Measurements from ENCODE around the gene MKI67. TPM values are rescaled to one million over a fixed set of nuclear protein-coding genes. Genes with fewer than 3 reads are reported as not detected.

The MKI67 gene
- total and polyA plus RNA-seq, 9 of the 15 experiments (the other 6 are each of a cell fraction or from before 2014, with no cell fraction given) = 11.8 to 86.5 (median 36.0) TPM

DNA sequence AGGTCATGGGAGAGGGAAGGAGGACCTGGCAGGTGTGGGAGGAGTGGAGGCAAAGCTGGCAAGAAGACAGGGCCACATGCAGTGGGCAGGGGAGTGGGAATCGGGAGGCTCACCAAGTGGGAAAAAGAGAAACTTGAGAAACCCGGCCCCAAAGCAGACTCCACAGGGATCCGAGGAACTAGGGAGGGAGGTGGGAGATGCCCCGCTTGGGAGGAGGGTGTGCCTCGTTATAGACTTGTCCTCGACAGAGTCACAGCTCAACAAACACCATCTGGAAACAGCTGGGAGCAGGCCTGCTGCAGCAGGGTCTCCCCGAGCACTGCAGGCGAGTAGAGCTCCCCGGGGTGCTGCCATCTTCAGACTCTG lies 54.8 kb downstream of the MKI67 start:
- no peak for DNase-seq (ENCODE audit: extremely low read depth in 1 of 4, low spot score in 3 of 4)
- no peak for ATAC-seq

More for the DNA sequence above, 54.8 kb downstream of the MKI67 start:
- Histone ChIP-seq H3K79me2 (ENCODE audit: control insufficient read depth, insufficient read depth, low read length) (no peaks in the 10 kb centered on the region), H3K27ac (ENCODE audit: extremely low read depth, low read depth, low read length) (no peak overlapping the region), H3K4me1 (replicated peaks in 1 of 2; ENCODE audit: control insufficient read depth in 2 of 2, insufficient read depth in 2 of 2, low read length in 2 of 2) (peaks cover 0 to 5% of the 10 kb centered on the region in 2 experiments; a peak in 2 of 5 replicates), H3K9ac (ENCODE audit: insufficient read depth in 1 of 2, low read depth in 2 of 2, low read length in 2 of 2) (no peak overlapping the region), H3K9me3 (replicated peaks; ENCODE audit: control insufficient read depth, insufficient read depth, low read depth, low read length) (no peaks in the 10 kb centered on the region), H3K27me3 (ENCODE audit: control insufficient read depth in 2 of 2, insufficient read depth in 2 of 2, low read length in 2 of 2) (peaks cover 3 to 29% of the 10 kb centered on the region in 2 experiments; a peak in 4 of 5 replicates), H3K4me3 (no peak overlapping the region), H2AFZ (ENCODE audit: low read depth, low read length) (no peak overlapping the region), H3K36me3 (ENCODE audit: control insufficient read depth, insufficient read depth, low read length) (no peaks in the 10 kb centered on the region; the same call in 2 of the 3 replicates), H4K20me1 (replicated peaks; ENCODE audit: control insufficient read depth, insufficient read depth, low read length) (no peaks in the 10 kb centered on the region), H3K9me1 (ENCODE audit: control insufficient read depth, insufficient read depth, low read length) (no peaks in the 10 kb centered on the region), H3K4me2 (ENCODE audit: insufficient read depth, low read length) (no peak overlapping the region)
- in situ Hi-C loops (cut with MboI) = no loop called here
- BruUV-seq (replicated peaks) = no TSS peak
- TF ChIP-seq, protein P1, sequence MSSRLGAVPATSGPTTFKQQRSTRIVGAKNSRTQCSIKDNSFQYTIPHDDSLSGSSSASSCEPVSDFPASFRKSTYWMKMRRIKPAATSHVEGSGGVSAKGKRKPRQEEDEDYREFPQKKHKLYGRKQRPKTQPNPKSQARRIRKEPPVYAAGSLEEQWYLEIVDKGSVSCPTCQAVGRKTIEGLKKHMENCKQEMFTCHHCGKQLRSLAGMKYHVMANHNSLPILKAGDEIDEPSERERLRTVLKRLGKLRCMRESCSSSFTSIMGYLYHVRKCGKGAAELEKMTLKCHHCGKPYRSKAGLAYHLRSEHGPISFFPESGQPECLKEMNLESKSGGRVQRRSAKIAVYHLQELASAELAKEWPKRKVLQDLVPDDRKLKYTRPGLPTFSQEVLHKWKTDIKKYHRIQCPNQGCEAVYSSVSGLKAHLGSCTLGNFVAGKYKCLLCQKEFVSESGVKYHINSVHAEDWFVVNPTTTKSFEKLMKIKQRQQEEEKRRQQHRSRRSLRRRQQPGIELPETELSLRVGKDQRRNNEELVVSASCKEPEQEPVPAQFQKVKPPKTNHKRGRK (tag; IDR thresholded peaks at IDR 0.05) = no peak
- TF ChIP-seq, protein P2, sequence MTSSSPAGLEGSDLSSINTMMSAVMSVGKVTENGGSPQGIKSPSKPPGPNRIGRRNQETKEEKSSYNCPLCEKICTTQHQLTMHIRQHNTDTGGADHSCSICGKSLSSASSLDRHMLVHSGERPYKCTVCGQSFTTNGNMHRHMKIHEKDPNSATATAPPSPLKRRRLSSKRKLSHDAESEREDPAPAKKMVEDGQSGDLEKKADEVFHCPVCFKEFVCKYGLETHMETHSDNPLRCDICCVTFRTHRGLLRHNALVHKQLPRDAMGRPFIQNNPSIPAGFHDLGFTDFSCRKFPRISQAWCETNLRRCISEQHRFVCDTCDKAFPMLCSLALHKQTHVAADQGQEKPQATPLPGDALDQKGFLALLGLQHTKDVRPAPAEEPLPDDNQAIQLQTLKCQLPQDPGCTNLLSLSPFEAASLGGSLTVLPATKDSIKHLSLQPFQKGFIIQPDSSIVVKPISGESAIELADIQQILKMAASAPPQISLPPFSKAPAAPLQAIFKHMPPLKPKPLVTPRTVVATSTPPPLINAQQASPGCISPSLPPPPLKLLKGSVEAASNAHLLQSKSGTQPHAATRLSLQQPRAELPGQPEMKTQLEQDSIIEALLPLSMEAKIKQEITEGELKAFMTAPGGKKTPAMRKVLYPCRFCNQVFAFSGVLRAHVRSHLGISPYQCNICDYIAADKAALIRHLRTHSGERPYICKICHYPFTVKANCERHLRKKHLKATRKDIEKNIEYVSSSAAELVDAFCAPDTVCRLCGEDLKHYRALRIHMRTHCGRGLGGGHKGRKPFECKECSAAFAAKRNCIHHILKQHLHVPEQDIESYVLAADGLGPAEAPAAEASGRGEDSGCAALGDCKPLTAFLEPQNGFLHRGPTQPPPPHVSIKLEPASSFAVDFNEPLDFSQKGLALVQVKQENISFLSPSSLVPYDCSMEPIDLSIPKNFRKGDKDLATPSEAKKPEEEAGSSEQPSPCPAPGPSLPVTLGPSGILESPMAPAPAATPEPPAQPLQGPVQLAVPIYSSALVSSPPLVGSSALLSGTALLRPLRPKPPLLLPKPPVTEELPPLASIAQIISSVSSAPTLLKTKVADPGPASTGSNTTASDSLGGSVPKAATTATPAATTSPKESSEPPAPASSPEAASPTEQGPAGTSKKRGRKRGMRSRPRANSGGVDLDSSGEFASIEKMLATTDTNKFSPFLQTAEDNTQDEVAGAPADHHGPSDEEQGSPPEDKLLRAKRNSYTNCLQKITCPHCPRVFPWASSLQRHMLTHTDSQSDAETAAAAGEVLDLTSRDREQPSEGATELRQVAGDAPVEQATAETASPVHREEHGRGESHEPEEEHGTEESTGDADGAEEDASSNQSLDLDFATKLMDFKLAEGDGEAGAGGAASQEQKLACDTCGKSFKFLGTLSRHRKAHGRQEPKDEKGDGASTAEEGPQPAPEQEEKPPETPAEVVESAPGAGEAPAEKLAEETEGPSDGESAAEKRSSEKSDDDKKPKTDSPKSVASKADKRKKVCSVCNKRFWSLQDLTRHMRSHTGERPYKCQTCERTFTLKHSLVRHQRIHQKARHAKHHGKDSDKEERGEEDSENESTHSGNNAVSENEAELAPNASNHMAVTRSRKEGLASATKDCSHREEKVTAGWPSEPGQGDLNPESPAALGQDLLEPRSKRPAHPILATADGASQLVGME (CRISPR knock-in tag; IDR thresholded peaks at IDR 0.05) = no peak
- TF ChIP-seq, protein P3, sequence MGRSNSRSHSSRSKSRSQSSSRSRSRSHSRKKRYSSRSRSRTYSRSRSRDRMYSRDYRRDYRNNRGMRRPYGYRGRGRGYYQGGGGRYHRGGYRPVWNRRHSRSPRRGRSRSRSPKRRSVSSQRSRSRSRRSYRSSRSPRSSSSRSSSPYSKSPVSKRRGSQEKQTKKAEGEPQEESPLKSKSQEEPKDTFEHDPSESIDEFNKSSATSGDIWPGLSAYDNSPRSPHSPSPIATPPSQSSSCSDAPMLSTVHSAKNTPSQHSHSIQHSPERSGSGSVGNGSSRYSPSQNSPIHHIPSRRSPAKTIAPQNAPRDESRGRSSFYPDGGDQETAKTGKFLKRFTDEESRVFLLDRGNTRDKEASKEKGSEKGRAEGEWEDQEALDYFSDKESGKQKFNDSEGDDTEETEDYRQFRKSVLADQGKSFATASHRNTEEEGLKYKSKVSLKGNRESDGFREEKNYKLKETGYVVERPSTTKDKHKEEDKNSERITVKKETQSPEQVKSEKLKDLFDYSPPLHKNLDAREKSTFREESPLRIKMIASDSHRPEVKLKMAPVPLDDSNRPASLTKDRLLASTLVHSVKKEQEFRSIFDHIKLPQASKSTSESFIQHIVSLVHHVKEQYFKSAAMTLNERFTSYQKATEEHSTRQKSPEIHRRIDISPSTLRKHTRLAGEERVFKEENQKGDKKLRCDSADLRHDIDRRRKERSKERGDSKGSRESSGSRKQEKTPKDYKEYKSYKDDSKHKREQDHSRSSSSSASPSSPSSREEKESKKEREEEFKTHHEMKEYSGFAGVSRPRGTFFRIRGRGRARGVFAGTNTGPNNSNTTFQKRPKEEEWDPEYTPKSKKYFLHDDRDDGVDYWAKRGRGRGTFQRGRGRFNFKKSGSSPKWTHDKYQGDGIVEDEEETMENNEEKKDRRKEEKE (IDR thresholded peaks at IDR 0.05; ENCODE audit: borderline replicate concordance in 1 of 2, control insufficient read depth in 1 of 2, low read depth in 2 of 2, low read length in 1 of 2) = no peak
- TF ChIP-seq, protein P4, sequence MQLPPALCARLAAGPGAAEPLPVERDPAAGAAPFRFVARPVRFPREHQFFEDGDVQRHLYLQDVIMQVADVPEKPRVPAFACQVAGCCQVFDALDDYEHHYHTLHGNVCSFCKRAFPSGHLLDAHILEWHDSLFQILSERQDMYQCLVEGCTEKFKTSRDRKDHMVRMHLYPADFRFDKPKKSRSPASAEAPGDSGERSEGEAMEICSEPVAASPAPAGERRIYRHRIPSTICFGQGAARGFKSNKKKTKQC (CRISPR knock-in tag; IDR thresholded peaks at IDR 0.05) = no peak
- TF ChIP-seq, protein P5, sequence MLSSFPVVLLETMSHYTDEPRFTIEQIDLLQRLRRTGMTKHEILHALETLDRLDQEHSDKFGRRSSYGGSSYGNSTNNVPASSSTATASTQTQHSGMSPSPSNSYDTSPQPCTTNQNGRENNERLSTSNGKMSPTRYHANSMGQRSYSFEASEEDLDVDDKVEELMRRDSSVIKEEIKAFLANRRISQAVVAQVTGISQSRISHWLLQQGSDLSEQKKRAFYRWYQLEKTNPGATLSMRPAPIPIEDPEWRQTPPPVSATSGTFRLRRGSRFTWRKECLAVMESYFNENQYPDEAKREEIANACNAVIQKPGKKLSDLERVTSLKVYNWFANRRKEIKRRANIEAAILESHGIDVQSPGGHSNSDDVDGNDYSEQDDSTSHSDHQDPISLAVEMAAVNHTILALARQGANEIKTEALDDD (IDR thresholded peaks at IDR 0.05) = no peak
- TF ChIP-seq STAG1 (CRISPR knock-in tag; IDR thresholded peaks at IDR 0.05; ENCODE audit: borderline replicate concordance) (no peak), GATAD2B (IDR thresholded peaks at IDR 0.05; ENCODE audit: borderline replicate concordance) (no peak)
- TF ChIP-seq, protein P6, sequence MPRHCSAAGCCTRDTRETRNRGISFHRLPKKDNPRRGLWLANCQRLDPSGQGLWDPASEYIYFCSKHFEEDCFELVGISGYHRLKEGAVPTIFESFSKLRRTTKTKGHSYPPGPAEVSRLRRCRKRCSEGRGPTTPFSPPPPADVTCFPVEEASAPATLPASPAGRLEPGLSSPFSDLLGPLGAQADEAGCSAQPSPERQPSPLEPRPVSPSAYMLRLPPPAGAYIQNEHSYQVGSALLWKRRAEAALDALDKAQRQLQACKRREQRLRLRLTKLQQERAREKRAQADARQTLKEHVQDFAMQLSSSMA (CRISPR knock-in tag; IDR thresholded peaks at IDR 0.05) = no peak
- WGBS (ENCODE audit: insufficient coverage, low coverage, missing lambda C conversion rate) = 0% methylated on average over 7 of the region's 9 CpGs
- POLR2A ChIA-PET = interaction anchor here (0.9 kb wide), 1 partner anchor 13 kb away, joined by 3 read pairs; no protein-coding TSS in a partner anchor
- intact Hi-C loops (cut with micrococcal nuclease) = no loop called here
- CTCF ChIA-PET (ENCODE audit: low intra/inter-chr PET ratio) = no interaction called here
- no peak for FAIRE-seq

Measured in K562 (cell line).